Natural killer cell treated with Interleukin-12 subunit alpha and Interleukin-12 subunit beta and Interleukin-15 and Interleukin-18, amount 100 ng/mL, for 72 hours (primary cell): Measurements from ENCODE around the gene MCM8. TPM values are rescaled to one million over a fixed set of nuclear protein-coding genes. Genes with fewer than 3 reads are reported as not detected.

Source experiments
- ATAC-seq, 2 donors: fragments of 150-1000 bp; cut with Tn5 transposase in 1 of 2; sonication (Bioruptor Pico), chemical (Tn5 transposase) in 1 of 2; 2 replicates each; pipeline ENCODE4 v1.10.0; 2021
- DNase-seq: peaks from one replicate; pipeline ENCODE4 v3.0.0; 2022; ENCODE audit warnings: low spot score
- H3K27ac Mint-ChIP-seq, 2 donors: 1 replicate in 1 of 2; 2 replicates in 1 of 2; pipeline ENCODE4 v1.8.0; 2022; ENCODE audit warnings: mixed read lengths in 2 of 2, mild to moderate bottlenecking in 1 of 2, moderate library complexity in 1 of 2
- H3K27me3 Mint-ChIP-seq, 2 donors: 1 replicate in 1 of 2; 2 replicates in 1 of 2; pipeline ENCODE4 v1.8.0; 2022; ENCODE audit warnings: mixed read lengths in 2 of 2
- H3K36me3 Mint-ChIP-seq: one replicate; pipeline ENCODE4 v1.8.0; 2022; ENCODE audit warnings: mixed read lengths
- H3K4me1 Mint-ChIP-seq, 2 donors: 1 replicate in 1 of 2; 2 replicates in 1 of 2; pipeline ENCODE4 v1.8.0; 2022; ENCODE audit warnings: low read depth in 2 of 2, mixed read lengths in 2 of 2, mild to moderate bottlenecking in 1 of 2
- H3K4me3 Mint-ChIP-seq: one replicate; pipeline ENCODE4 v1.8.0; 2022; ENCODE audit warnings: mixed read lengths
- H3K9me3 Mint-ChIP-seq: 2 replicates; pipeline ENCODE4 v1.8.0; 2022; ENCODE audit warnings: mixed read lengths
- total RNA-seq, 2 donors: library from RNA; stranded (reverse); gene quantifications; one replicate each; pipeline ENCODE4 v1.2.3, GENCODE V29; 2022

The MCM8 gene
- total RNA-seq, 2 donors from 2014 or later, result 23.9 to 34.1 TPM

GRCh38 chr20:5970381-5970780 is 19.9 kb downstream of the MCM8 start:
- no peak for DNase-seq
- peaks cover 29% of the 10 kb centered on the region for H3K36me3 Mint-ChIP-seq
- no peak overlapping the region for H3K27ac Mint-ChIP-seq
- ATAC-seq, result no peak
- no peak overlapping the region for H3K4me3 Mint-ChIP-seq
- no peaks in the 10 kb centered on the region for H3K9me3 Mint-ChIP-seq
- H3K27me3 Mint-ChIP-seq, result no peaks in the 10 kb centered on the region
- no peaks in the 10 kb centered on the region for H3K4me1 Mint-ChIP-seq

- H3K27ac Mint-ChIP-seq, result no peak overlapping the region
- no peak overlapping the region for H3K4me3 Mint-ChIP-seq
- H3K27me3 Mint-ChIP-seq, result no peaks in the 10 kb centered on the region
- no peaks in the 10 kb centered on the region for H3K9me3 Mint-ChIP-seq
- no peak for DNase-seq
- ATAC-seq, result no peak
- peaks cover 20% of the 10 kb centered on the region for H3K36me3 Mint-ChIP-seq
- no peaks in the 10 kb centered on the region for H3K4me1 Mint-ChIP-seq
These were observed 20.8 kb downstream of the MCM8 start for GRCh38 chr20:5971203-5971602.

- Mint-ChIP-seq H3K4me1 (no peaks in the 10 kb centered on the region), H3K27me3 (no peaks in the 10 kb centered on the region), H3K36me3 (peaks cover 19% of the 10 kb centered on the region)
These were observed 22.7 kb downstream of the MCM8 start for GRCh38 chr20:5973172-5973571.

GRCh38 chr20:5973971-5974370 is 23.5 kb downstream of the MCM8 start:
- ATAC-seq (no peak), DNase-seq (no peak)
- no peaks in the 10 kb centered on the region for H3K27me3 Mint-ChIP-seq
- no peaks in the 10 kb centered on the region for H3K4me1 Mint-ChIP-seq
- no peak overlapping the region for H3K4me3 Mint-ChIP-seq
- H3K36me3 Mint-ChIP-seq, result peaks cover 20% of the 10 kb centered on the region
- H3K27ac Mint-ChIP-seq, result no peak overlapping the region
- H3K9me3 Mint-ChIP-seq, result no peaks in the 10 kb centered on the region

More at GRCh38 chr20:5973172-5973571, 22.7 kb downstream of the MCM8 start:
- ATAC-seq (no peak), DNase-seq (no peak)
- no peak overlapping the region for H3K27ac Mint-ChIP-seq
- no peaks in the 10 kb centered on the region for H3K9me3 Mint-ChIP-seq
- H3K4me3 Mint-ChIP-seq, result no peak overlapping the region

GRCh38 chr20:5974531-5974930 is 24.1 kb downstream of the MCM8 start:
- Mint-ChIP-seq H3K27me3 (no peaks in the 10 kb centered on the region), H3K4me1 (no peaks in the 10 kb centered on the region), H3K27ac (no peak overlapping the region), H3K9me3 (no peaks in the 10 kb centered on the region), H3K36me3 (peaks cover 23% of the 10 kb centered on the region), H3K4me3 (no peak overlapping the region)
- no peak for DNase-seq
- no peak for ATAC-seq

GRCh38 chr20:5975778-5976177 is 25.3 kb downstream of the MCM8 start:
- no peaks in the 10 kb centered on the region for H3K4me1 Mint-ChIP-seq
- no peak overlapping the region for H3K27ac Mint-ChIP-seq
- H3K36me3 Mint-ChIP-seq, result peaks cover 31% of the 10 kb centered on the region
- no peaks in the 10 kb centered on the region for H3K27me3 Mint-ChIP-seq
- H3K9me3 Mint-ChIP-seq, result no peaks in the 10 kb centered on the region
- DNase-seq (no peak), ATAC-seq (no peak)
- H3K4me3 Mint-ChIP-seq, result no peak overlapping the region

GRCh38 chr20:5977223-5977622 is 26.8 kb downstream of the MCM8 start:
- DNase-seq (no peak), ATAC-seq (no peak)
- Mint-ChIP-seq H3K27me3 (no peaks in the 10 kb centered on the region), H3K27ac (no peak overlapping the region), H3K4me3 (no peak overlapping the region), H3K9me3 (no peaks in the 10 kb centered on the region), H3K4me1 (no peaks in the 10 kb centered on the region), H3K36me3 (peaks cover 24% of the 10 kb centered on the region)

GRCh38 chr20:5977975-5978374 is 27.5 kb downstream of the MCM8 start:
- no peaks in the 10 kb centered on the region for H3K27me3 Mint-ChIP-seq
- ATAC-seq, result no peak

GRCh38 chr20:5979801-5980200 is 29.3 kb downstream of the MCM8 start:
- Mint-ChIP-seq H3K4me1 (no peaks in the 10 kb centered on the region), H3K4me3 (no peak overlapping the region), H3K36me3 (peaks cover 24% of the 10 kb centered on the region), H3K27ac (no peak overlapping the region), H3K27me3 (no peaks in the 10 kb centered on the region), H3K9me3 (no peaks in the 10 kb centered on the region)
- ATAC-seq, result no peak
- no peak for DNase-seq

More at GRCh38 chr20:5977975-5978374, 27.5 kb downstream of the MCM8 start:
- no peak for DNase-seq
- no peak overlapping the region for H3K4me3 Mint-ChIP-seq
- H3K4me1 Mint-ChIP-seq, result no peaks in the 10 kb centered on the region
- peaks cover 24% of the 10 kb centered on the region for H3K36me3 Mint-ChIP-seq
- no peaks in the 10 kb centered on the region for H3K9me3 Mint-ChIP-seq
- no peak overlapping the region for H3K27ac Mint-ChIP-seq

GRCh38 chr20:5980720-5981538 is 30.5 kb downstream of the MCM8 start:
- ATAC-seq (no peak), DNase-seq (no peak)
- no peak overlapping the region for H3K4me3 Mint-ChIP-seq
- H3K27ac Mint-ChIP-seq, result no peak overlapping the region
- no peaks in the 10 kb centered on the region for H3K9me3 Mint-ChIP-seq
- H3K27me3 Mint-ChIP-seq, result no peaks in the 10 kb centered on the region
- peaks cover 24% of the 10 kb centered on the region for H3K36me3 Mint-ChIP-seq
- H3K4me1 Mint-ChIP-seq, result no peaks in the 10 kb centered on the region

- H3K9me3 Mint-ChIP-seq, result no peaks in the 10 kb centered on the region
These were observed 36.9 kb downstream of the MCM8 start for GRCh38 chr20:5987383-5987782.

GRCh38 chr20:5989539-5989938 is 39.1 kb downstream of the MCM8 start:
- DNase-seq (no peak), ATAC-seq (no peak)
- peaks cover 10% of the 10 kb centered on the region for H3K36me3 Mint-ChIP-seq
- no peak overlapping the region for H3K4me3 Mint-ChIP-seq
- no peaks in the 10 kb centered on the region for H3K27me3 Mint-ChIP-seq
- no peaks in the 10 kb centered on the region for H3K4me1 Mint-ChIP-seq
- no peak overlapping the region for H3K27ac Mint-ChIP-seq
- H3K9me3 Mint-ChIP-seq, result no peaks in the 10 kb centered on the region

More at GRCh38 chr20:5987383-5987782, 36.9 kb downstream of the MCM8 start:
- no peak overlapping the region for H3K27ac Mint-ChIP-seq
- H3K27me3 Mint-ChIP-seq, result no peaks in the 10 kb centered on the region
- no peaks in the 10 kb centered on the region for H3K4me1 Mint-ChIP-seq
- ATAC-seq (no peak), DNase-seq (no peak)
- no peak overlapping the region for H3K4me3 Mint-ChIP-seq
- H3K36me3 Mint-ChIP-seq, result peaks cover 10% of the 10 kb centered on the region

- H3K4me1 Mint-ChIP-seq, result peaks cover 8 to 10% of the 10 kb centered on the region in 2 donors
- no peak overlapping the region for H3K27ac Mint-ChIP-seq
- H3K27me3 Mint-ChIP-seq, result no peaks in the 10 kb centered on the region
- no peaks in the 10 kb centered on the region for H3K9me3 Mint-ChIP-seq
- DNase-seq (no peak), ATAC-seq (no peak)
- no peak overlapping the region for H3K4me3 Mint-ChIP-seq
- peaks cover 18% of the 10 kb centered on the region for H3K36me3 Mint-ChIP-seq
These were observed 40.5 kb downstream of the MCM8 start for GRCh38 chr20:5990946-5991345.

GRCh38 chr20:5991623-5992441 is 41.4 kb downstream of the MCM8 start:
- no peak overlapping the region for H3K27ac Mint-ChIP-seq

More at GRCh38 chr20:5991623-5992441, 41.4 kb downstream of the MCM8 start:
- Mint-ChIP-seq H3K27me3 (no peaks in the 10 kb centered on the region), H3K9me3 (no peaks in the 10 kb centered on the region), H3K4me1 (peaks cover 14 to 15% of the 10 kb centered on the region in 2 donors), H3K36me3 (peaks cover 18% of the 10 kb centered on the region), H3K4me3 (no peak overlapping the region)
- DNase-seq (no peak), ATAC-seq (no peak)
